ENCODE measurements around the gene ANKRD35.
"Not testable (repeated sequence)": the region's sequence is repeated elsewhere in the genome, so short reads cannot be mapped to it uniquely, and the experiment has no call there.

The ANKRD35 gene

DNA sequence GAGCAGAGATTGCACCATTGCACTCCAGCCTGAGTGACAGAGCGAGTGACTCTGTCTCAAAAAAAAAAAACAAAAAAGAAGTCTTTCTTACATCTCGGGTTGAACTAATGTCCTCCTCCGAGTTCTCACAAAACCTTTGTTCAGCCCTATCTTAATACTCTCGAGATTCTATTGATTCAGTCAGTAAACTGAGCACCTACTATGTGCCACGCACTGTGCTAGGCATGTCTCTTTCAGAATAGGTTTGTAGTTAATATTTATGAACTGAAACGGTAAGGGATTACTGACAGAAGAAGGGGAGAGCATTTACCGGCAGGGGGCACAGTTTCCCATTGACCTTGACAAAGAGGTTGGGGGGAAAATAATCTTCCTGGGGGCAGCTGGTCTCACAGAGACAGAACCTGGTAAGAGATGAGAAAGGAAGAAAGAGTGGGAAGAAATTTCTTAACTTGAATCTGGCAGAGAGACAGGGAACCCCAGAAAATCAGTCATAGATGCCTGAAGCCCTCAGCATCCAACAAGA lies 30.2 kb downstream of the ANKRD35 start:
- DNase-seq: no peak

DNA sequence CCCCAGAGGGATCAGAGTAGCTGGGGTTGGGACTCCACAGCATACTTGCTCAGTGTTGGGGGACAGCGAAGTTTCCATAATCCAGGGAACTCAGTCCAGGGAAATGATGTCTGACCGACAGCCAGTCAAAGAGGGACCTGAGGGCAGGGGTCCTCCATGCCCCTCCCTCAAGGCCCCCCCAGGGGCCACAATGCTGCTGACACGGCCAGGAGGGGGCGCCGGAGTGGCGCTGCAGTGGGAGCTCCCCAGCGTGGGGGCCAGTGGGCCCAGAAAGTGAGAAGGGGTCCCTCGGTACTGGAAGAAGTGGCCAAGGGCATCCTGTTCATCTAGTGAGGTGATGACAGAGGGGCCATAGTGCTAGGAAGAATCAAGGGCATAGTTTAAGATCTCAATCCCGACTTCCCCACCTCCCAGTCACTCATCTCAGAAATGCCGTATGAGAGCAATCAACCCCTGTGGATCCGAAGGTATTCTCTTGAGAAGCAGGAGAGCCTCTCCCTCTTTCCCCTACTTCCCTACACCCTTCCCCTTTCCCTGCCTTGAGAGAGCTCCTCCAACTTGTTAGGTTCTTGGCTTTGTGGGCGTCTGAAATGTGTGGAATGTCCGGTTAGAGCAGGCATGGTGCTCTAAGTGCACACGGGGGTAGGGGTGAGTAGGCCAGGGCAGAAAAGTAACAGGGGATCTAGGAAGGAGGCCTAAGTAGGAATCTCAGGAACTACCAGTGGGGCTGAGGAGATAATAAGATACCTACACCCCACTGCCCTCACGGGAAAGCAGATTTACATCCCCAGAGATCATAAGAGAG lies 36.1 kb downstream of the ANKRD35 start:
- peak in 1 of 3 donors; percentile 24 for DNase-seq

DNA sequence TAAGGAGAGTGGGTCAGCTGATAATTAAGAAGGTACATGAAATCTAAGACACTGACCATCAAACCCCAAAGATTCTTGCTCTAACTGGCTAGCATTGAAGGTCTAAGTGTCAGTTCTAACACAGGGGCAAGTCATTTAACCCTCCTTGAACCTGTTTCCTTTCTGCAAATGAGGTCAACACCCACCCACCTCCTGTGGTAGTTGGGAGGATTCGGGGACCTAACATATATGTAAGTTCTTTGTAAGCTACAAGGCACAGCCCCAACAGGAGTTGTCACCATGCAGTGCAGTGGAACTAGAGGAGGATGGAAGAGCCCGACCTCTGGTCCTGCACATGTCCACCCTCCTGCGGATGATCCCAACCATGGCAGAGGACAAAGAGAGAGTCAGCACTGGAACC lies 37.8 kb downstream of the ANKRD35 start:
- DNase-seq: no peak

DNA sequence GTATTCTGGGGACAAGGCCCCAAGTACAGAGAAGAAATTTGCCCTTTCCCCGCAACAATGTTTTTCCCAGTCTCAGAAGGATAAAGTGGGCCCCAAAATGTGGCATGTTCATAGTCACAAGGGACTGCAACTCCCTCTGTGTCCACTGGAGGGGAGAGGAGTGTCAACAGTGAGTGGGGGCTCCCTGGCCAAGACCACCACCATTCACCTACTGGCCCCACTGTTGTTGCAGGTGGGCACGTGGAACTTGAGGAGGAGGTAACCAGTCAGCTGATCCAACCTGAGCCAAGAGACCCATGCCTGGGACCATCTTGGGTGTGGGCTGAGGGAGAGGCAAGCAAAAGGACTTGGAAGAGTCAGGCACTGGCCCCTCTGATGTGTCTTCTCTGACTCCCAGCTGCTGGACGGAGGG lies 39.5 kb downstream of the ANKRD35 start:
- peak; percentile 52 to 54 (median 53) for DNase-seq

DNA sequence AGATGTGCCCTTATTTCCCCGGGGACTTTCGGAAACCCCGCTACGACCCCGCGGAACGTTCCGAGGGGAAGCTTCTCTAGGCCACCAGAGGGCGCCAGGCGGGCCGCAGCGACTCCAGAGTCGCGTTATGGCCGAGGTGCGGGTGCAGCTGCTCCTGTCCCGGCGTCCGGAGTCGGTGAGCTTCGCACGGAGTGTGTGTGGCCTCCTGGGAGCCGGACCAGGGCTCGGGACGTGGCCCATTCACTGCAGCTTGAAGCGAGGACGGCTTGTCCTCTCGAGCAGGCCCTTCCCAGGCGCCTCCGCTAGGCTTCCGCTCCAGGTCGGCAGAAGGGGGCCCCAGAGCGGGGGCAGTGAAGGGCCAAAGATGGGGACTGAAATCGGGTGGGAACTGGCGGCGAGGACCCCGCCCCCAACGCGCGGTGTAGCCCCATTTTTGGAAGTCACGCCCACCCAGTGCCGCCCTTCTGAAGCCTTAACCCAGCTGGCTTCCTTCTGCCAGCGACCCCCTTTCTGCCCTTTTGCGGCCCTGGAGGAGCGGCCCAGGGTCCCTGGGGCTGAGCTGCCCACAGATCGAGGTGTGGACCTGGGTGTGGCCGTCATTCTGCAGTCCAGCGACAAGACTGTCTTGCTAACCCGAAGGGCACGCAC lies 40.0 kb downstream of the ANKRD35 start, which contains the start of gene NUDT17:
Gene NUDT17, plus strand, starts transcription at position 117 of the 648 bp plus-strand sequence. Its CDS starts 11 bp downstream, at position 128.
- DNase-seq: peak; percentile 75 to 92 (median 84)

DNA sequence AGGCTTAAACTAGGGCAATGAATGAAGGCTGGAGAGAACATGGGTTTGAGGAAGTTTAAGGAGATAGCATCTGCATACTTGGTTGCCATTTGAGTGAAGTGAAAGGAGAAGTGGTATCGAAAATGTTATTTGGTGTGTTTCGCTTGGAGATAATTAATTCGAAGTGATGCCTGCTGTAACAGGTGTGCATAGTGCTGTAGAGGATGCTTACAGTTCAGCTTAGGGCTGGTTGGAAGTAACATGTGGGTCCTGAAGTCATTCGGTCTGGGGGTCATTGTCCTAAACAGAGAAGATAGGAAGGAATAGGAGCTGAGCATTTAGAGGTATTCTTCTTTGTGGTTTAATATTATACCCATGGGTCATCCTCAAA lies 40.5 kb downstream of the ANKRD35 start:
- DNase-seq: peak; percentile 36 to 55 (median 53)

DNA sequence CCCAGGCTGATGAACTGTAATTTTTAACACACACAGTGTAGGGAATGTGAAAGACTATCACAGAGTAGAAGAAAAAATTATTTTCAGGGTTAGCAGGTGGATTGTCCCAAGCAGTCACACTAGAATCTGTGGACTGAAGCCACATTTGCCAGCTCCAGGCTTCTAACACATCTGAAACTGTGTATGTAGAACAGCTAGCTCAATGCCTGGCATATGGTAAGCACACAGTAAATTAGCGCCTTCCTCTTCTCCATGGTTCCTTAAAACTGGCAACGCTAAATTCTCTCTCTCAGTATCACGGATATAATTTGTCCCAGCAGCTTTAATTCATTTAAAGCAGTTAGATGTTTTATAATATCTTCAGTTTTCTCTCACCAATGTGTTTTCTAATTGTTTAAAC lies 42.6 kb downstream of the ANKRD35 start:
- DNase-seq: no peak

DNA sequence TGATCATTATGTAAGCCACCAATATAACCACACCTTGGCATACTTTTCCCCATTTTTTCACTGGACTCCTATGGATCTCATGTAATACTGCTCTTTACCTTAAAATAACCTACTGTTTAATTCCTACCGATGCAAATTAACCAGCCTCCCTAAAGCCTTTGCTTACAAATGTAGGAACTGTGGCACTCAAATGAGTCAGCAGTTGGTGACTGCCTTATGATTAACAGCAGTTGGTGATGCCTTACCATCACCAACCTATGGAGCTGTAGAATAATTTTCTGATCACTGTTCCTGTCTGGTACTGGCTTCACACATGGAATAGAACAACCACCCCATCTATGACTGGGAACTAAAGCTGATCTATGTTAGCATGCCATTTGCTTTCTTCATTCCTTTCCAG lies 48.0 kb downstream of the ANKRD35 start:
- peak; percentile 38 to 48 (median 45) for DNase-seq

DNA sequence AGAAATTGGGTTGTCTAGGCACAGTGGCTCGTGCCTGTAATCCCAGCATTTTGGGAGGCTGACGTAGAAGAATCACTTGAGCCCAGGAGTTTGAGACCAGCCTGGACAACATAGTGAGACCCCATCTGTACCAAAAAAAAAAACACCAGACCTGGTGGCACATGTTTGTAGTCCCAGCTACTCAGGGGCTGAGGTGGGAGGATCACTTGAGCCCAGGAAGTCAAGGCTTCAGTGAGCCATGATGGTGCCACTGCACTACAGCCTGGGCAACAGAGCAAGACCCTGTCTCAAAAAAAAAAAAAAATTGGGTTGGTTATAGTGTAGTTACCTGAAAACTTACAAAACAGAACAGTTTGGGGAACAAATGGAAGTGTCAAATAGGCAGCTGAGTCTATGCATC lies 54.9 kb downstream of the ANKRD35 start:
- DNase-seq: not testable (repeated sequence)

DNA sequence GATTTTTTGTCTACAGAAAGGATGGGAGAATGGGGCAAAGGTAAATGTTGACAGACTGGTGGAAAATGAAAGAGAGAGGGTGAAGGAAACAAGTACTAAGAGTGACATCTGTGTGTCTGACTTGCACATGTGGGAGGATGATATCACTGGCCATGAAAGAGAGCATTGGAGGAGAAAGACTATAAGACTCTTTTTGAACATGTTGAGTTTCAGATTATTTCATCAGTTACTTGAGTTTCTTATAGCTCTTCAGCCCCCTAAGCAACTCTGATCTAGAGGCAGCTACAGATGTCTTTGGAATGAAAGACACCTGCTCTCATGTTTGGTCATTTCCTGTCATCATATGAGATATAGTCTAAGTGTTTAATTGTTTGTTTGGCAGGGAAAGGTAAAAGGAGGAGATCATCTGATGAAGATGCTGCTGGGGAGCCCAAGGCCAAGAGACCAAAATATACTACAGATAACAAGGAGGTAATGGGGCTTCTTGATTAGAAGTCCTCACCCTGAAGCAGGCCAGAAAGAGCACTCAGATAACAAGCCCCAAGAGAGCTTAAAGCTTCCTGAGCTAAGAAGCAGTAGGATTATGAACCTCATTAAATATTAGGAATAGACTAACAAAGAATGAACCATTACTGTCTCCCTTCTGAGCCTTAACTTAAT lies 57.2 kb downstream of the ANKRD35 start:
- DNase-seq: peak in 2 of 3 donors; percentile 30 to 67

DNA sequence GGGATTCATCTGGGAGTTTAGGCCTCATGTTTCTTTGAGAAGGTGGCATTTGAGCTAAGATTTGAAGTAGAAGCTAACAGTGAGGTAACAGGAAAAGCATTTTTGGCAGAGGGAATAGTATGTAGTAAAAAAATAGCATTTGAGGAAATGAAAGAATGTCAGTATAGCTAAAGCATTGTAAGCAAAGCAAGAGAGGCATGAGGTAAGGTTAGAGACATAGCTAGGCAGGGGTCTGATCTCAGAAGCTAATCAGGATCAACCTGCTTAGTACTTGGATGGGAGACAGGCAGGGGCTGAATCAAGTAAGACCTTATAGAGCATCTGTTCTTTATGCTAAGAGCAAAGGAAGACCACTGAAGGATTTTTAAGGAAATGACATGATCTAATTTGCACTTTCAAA lies 57.7 kb downstream of the ANKRD35 start:
- DNase-seq: no peak

DNA sequence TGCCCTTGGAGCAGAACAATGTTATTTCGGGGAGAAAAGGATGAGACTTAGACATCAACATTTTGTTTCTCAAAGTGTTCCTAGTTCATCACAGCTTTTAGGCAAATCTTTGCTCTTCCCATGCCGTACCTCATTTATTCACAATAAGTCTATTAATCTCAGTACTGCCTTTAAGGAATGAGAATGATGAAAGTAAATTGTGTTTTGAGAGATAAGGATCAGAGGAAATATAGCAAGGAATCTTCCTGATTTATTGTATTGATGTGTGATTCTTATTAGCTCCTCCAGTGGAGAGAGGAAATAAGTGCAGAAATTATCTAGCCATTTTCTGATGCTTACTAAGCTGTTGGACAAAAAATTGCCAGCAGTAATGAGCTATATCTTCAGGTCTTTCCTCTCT lies 59.6 kb downstream of the ANKRD35 start:
- DNase-seq: no peak

DNA sequence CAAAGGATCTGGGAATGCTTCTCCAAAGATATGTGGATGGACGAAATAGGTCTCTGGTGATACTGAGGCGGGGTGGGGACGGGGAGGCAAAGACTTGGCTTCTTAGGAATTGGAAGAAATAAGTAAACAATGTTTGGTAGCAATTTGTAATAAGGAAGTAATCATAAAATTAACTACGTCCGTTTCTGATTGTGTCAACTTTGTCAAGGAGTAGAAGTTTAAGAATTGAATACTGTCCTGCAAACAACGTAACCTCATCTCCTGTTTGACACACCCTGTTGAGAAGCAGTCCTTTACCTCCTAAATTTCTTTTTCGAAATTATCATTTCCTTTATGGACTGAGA lies 61.2 kb downstream of the ANKRD35 start:
- no peak for DNase-seq

DNA sequence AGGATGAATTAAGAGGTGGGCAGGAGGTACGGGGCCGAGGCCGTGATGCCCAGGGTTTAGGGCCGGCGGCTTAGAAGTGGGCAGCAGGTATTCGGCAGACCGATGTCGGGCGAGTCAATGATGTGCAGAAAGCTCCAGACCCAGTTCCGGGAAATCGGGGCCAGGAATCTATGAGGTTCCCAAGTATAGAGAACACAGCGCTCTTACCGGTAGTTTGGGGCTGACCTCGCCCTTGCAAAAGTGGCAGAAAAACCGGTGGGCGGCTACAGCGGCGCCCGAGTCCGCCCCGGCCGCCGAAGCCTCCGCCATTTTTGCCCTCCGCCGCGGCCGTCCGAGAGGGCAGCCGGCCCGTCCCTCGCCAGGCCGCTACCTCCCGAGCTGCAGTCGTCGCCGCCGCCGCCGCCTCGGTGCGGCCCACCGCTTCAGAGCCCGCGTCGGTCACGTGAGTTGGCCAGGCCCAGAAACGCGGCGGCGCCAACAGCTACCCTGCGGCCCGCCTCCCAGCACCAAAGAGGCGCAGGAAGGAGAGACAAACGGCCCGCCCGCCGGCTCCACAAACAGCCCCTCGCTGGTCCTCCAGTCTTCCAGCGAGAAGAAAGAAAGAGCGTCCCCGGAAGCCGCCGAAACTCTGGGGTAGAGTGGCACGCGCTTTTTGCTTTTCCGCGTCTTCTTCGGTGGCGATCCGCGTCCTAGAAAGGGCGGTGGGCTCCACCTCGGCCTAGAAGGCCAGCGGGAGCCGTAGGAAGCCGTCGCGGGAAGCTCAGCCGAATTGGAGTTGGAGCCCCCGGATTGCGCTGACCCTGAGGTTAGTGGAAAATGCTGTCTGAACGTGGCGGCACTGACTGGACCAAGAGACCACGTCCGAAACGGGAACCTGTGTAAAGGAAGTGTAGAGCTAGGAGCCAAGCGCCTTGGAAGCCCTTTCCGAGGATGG lies 61.8 kb downstream of the ANKRD35 start, which contains the start of the genes POLR3C and RNF115:
Gene POLR3C, plus strand, starts transcription at position 636 of the 934 bp plus-strand sequence. CDS start 1,577 bp downstream, outside the sequence.
Gene RNF115, minus strand, starts transcription at position 531 of the 934 bp plus-strand sequence. Its CDS starts 222 bp downstream, at position 309.
- DNase-seq: peak; percentile 87 to 92 (median 90)

DNA sequence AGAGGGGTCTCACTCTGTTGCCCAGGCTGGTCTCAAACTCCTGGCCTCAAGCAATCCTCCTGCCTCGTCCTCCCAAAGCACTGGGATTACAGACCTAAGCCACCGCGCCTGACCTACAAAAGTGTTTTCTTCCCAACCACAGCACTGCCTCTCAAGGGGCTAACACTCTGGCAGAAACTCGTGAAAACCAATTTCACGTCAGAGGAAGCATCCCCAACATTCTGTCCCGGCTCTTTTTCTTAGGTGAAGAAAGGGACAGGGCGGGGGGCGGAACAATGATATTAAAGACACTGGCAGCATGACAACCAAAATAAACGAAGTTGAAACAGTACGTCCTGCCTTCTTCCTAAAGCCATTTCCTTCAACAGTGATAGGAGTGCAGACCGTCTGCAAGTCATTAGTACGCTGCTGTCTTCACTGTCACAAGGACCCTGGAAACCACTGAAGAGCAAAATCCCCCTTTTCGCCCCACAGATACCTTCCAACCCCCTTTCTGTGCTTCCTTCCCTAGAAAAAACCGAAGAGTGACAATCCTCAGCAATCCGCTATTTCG lies 62.8 kb downstream of the ANKRD35 start:
- DNase-seq: not testable (repeated sequence)

DNA sequence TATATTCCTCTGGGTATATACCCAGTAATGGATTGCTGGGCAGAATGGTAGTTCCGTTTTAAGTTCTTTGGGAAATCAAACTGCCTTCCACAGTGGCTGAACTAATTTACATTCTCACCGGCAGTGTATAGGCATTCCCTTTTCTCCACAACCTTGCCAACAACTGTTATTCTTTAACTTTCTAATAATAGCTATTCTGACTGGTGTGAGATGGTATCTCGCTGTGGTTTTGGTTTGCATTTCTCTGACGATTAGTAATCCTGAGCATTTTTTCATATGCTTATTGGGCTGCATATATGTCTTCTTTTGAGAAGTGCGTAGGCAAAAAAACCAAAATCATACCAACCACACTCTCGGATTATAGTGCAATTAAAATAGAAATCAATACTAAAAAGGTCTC lies 67.6 kb downstream of the ANKRD35 start:
- not testable (repeated sequence) for DNase-seq

Measured in suppressor macrophage treated with lipopolysaccharide for 1 hour (primary cell).